Thyroid gland (tissue), 4 donors: ENCODE measurements around the gene CAMTA1.

Experiments used
- CTCF ChIP-seq, 6 experiments: fragments of 200-600 bp in 3 of 6; fragments of 450-650 bp in 3 of 6; sonication (generic) in 3 of 6; IDR thresholded peaks; one replicate each; pipeline ENCODE4 v1.5.1; 2016 to 2019; ENCODE audit warnings: antibody characterized with exemption in 6 of 6, mild to moderate bottlenecking in 2 of 6, inconsistent platforms in 1 of 6, moderate library complexity in 1 of 6
- POLR2A ChIP-seq, 2 donors: fragments of 450-650 bp; IDR thresholded peaks; one replicate each; pipeline ENCODE4 v1.6.1; 2017; ENCODE audit warnings: antibody characterized with exemption in 2 of 2, mild to moderate bottlenecking in 2 of 2, moderate library complexity in 1 of 2

- TF ChIP-seq CTCF (IDR thresholded peaks at IDR 0.05) = no peak
- TF ChIP-seq POLR2A (IDR thresholded peaks at IDR 0.05) = no peak
Observed at GRCh38 chr1:7453038-7453437, 667.8 kb downstream of the CAMTA1 start.
